Suprapubic skin (tissue), 4 donors: Measurements from ENCODE around the gene CRELD1.

ENCODE experiments used
- EP300 ChIP-seq: sonication (generic); formaldehyde crosslinking; IDR thresholded peaks from one replicate; pipeline ENCODE4 v1.6.1; 2017; ENCODE audit warnings: antibody characterized with exemption
- POLR2A ChIP-seq, 2 donors: fragments of 450-650 bp; IDR thresholded peaks; one replicate each; pipeline ENCODE4 v1.6.1; 2017; ENCODE audit warnings: antibody characterized with exemption in 2 of 2, mild to moderate bottlenecking in 2 of 2, moderate library complexity in 2 of 2
- POLR2AphosphoS5 ChIP-seq, 3 donors: sonication (generic); formaldehyde crosslinking; IDR thresholded peaks; one replicate each; pipeline ENCODE4 v1.6.1; 2017; ENCODE audit warnings: antibody characterized with exemption in 3 of 3
- TF ChIP-seq, protein P1 (sequence below), 2 donors: fragments of 200-600 bp in 1 of 2; fragments of 450-650 bp in 1 of 2; sonication (generic) in 1 of 2; IDR thresholded peaks; one replicate each; pipeline ENCODE4 v1.5.1; 2016 to 2019; ENCODE audit warnings: antibody characterized with exemption in 2 of 2, mild to moderate bottlenecking in 1 of 2, moderate library complexity in 1 of 2

- TF ChIP-seq, protein P1, sequence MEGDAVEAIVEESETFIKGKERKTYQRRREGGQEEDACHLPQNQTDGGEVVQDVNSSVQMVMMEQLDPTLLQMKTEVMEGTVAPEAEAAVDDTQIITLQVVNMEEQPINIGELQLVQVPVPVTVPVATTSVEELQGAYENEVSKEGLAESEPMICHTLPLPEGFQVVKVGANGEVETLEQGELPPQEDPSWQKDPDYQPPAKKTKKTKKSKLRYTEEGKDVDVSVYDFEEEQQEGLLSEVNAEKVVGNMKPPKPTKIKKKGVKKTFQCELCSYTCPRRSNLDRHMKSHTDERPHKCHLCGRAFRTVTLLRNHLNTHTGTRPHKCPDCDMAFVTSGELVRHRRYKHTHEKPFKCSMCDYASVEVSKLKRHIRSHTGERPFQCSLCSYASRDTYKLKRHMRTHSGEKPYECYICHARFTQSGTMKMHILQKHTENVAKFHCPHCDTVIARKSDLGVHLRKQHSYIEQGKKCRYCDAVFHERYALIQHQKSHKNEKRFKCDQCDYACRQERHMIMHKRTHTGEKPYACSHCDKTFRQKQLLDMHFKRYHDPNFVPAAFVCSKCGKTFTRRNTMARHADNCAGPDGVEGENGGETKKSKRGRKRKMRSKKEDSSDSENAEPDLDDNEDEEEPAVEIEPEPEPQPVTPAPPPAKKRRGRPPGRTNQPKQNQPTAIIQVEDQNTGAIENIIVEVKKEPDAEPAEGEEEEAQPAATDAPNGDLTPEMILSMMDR (IDR thresholded peaks at IDR 0.05) = no peak
- TF ChIP-seq POLR2A (IDR thresholded peaks at IDR 0.05) (no peak), POLR2AphosphoS5 (IDR thresholded peaks at IDR 0.05) (no peak), EP300 (no peak)
Measured at GRCh38 chr3:9966841-9967240, 33.2 kb downstream of the CRELD1 start.
